ENCODE results near the gene ATRX.

DNA sequence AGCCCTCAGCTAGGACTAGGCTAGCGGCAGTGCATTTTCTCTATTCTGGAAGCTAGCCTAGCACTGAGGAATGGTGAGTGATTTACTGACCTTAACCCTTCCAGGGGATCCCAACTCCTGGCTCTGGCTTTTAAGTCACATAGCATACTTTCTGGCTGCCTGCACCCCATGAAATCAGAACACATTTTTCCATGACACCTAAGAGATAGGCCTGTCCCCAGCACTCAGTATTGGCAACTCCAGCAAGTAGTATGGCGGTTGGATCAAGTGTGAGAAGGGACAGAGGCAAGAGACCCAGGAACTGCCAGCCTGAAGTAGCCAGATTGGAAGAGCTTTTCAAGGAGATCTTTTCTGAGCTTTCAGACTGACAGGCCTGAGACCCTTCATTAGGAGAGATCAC, 330.6 kb downstream of the ATRX start:
- TF ChIP-seq SMC3 (conservative IDR thresholded peaks at IDR 0.05; ENCODE audit: poor library complexity) (no peak), TAF1 (IDR thresholded peaks at IDR 0.05; ENCODE audit: low read depth) (no peak), EZH2 (IDR thresholded peaks at IDR 0.05; ENCODE audit: borderline replicate concordance, insufficient read depth, low read length, poor library complexity, severe bottlenecking) (no peak), MXI1 (conservative IDR thresholded peaks at IDR 0.05; ENCODE audit: poor library complexity, severe bottlenecking) (no peak), EP300 (conservative IDR thresholded peaks at IDR 0.05; ENCODE audit: poor library complexity, severe bottlenecking) (no peak)
- TF ChIP-seq, protein P1, sequence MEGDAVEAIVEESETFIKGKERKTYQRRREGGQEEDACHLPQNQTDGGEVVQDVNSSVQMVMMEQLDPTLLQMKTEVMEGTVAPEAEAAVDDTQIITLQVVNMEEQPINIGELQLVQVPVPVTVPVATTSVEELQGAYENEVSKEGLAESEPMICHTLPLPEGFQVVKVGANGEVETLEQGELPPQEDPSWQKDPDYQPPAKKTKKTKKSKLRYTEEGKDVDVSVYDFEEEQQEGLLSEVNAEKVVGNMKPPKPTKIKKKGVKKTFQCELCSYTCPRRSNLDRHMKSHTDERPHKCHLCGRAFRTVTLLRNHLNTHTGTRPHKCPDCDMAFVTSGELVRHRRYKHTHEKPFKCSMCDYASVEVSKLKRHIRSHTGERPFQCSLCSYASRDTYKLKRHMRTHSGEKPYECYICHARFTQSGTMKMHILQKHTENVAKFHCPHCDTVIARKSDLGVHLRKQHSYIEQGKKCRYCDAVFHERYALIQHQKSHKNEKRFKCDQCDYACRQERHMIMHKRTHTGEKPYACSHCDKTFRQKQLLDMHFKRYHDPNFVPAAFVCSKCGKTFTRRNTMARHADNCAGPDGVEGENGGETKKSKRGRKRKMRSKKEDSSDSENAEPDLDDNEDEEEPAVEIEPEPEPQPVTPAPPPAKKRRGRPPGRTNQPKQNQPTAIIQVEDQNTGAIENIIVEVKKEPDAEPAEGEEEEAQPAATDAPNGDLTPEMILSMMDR (IDR thresholded peaks at IDR 0.05; ENCODE audit: poor library complexity, severe bottlenecking), result no peak
